Right kidney (tissue), 1 donor: ENCODE results near the gene RASD2.

Experiments
- DNase-seq: peaks from one replicate; pipeline ENCODE4 v3.0.0-alpha.2; 2016

RASD2 gene

GRCh38 chr22:35587447-35587870 lies 46.8 kb downstream of the RASD2 start:
- DNase-seq = no peak

- DNase-seq = no peak
Measured at GRCh38 chr22:35587896-35588295, 47.3 kb downstream of the RASD2 start.

- no peak for DNase-seq
Measured at GRCh38 chr22:35589071-35589755, 48.6 kb downstream of the RASD2 start.

GRCh38 chr22:35589756-35590093 lies 49.1 kb downstream of the RASD2 start:
- no peak for DNase-seq

- DNase-seq = no peak
Measured at GRCh38 chr22:35590634-35591295, 50.1 kb downstream of the RASD2 start.

- DNase-seq = no peak
Measured at GRCh38 chr22:35591714-35592417, 51.2 kb downstream of the RASD2 start.

GRCh38 chr22:35592418-35592967 lies 51.9 kb downstream of the RASD2 start:
- DNase-seq = peak; percentile 37

- no peak for DNase-seq
Measured at GRCh38 chr22:35593071-35593890, 52.6 kb downstream of the RASD2 start.

- no peak for DNase-seq
Measured at GRCh38 chr22:35593891-35594470, 53.4 kb downstream of the RASD2 start.

GRCh38 chr22:35594686-35595085 lies 54.1 kb downstream of the RASD2 start:
- DNase-seq = no peak

GRCh38 chr22:35596821-35597220 lies 56.2 kb downstream of the RASD2 start:
- no peak for DNase-seq

GRCh38 chr22:35597692-35598395 lies 57.2 kb downstream of the RASD2 start:
- no peak for DNase-seq

- DNase-seq = no peak
Measured at GRCh38 chr22:35598396-35598710, 57.7 kb downstream of the RASD2 start.

GRCh38 chr22:35599364-35599763 lies 58.7 kb downstream of the RASD2 start:
- no peak for DNase-seq

- DNase-seq = no peak
Measured at GRCh38 chr22:35600476-35600875, 59.8 kb downstream of the RASD2 start.

- DNase-seq = no peak
Measured at GRCh38 chr22:35601013-35601580, 60.5 kb downstream of the RASD2 start.

GRCh38 chr22:35601743-35602615 lies 61.3 kb downstream of the RASD2 start:
- DNase-seq = no peak
